ENCODE data around the gene SDE2.

GRCh38 chr1:226001088-226001487 lies 1.9 kb upstream of the SDE2 start:
- TF ChIP-seq POLR2A (IDR thresholded peaks at IDR 0.05), result no peak
- TF ChIP-seq CTCF (IDR thresholded peaks at IDR 0.05), result no peak
